GM23338 (cell line): Measurements from ENCODE around the gene AIFM2.

Experiments used
- CREB1 ChIP-seq: fragments of 250-450 bp; sonication (Bioruptor Pico); IDR thresholded peaks from 2 replicates; pipeline ENCODE4 v1.5.0; 2020; ENCODE audit warnings: low read depth, mild to moderate bottlenecking, moderate library complexity
- CTCF ChIP-seq, 2 experiments: fragments of 200-600 bp in 1 of 2; sonication (generic) in 1 of 2; conservative IDR thresholded peaks; 2 replicates each; pipeline versions ENCODE4 v1.5.1 to v1.6.1; 2016 to 2017; ENCODE audit warnings: antibody characterized with exemption in 2 of 2, low read depth in 2 of 2, mild to moderate bottlenecking in 2 of 2, moderate library complexity in 1 of 2
- ETS1 ChIP-seq: IDR thresholded peaks from 2 replicates; pipeline ENCODE4 v1.6.1; 2016; ENCODE audit warnings: antibody characterized with exemption
- EZH2 ChIP-seq: fragments of 200-600 bp; sonication (generic); IDR thresholded peaks from one replicate; pipeline ENCODE4 v1.8.0; 2017; ENCODE audit warnings: antibody characterized with exemption, mild to moderate bottlenecking, low read depth; ENCODE audit not compliant: unreplicated experiment
- EZH2phosphoT487 ChIP-seq: fragments of 200-600 bp; sonication (generic); IDR thresholded peaks from one replicate; pipeline ENCODE4 v1.8.1; 2018; ENCODE audit warnings: antibody characterized with exemption; ENCODE audit not compliant: unreplicated experiment
- JUNB ChIP-seq: IDR thresholded peaks from one replicate; pipeline ENCODE4 v1.6.1; 2016; ENCODE audit warnings: antibody characterized with exemption; ENCODE audit not compliant: unreplicated experiment
- POLR2AphosphoS5 ChIP-seq: IDR thresholded peaks from 2 replicates; pipeline ENCODE4 v1.6.1; 2016; ENCODE audit warnings: antibody characterized with exemption, low read depth
- REST ChIP-seq: IDR thresholded peaks from one replicate; pipeline ENCODE4 v1.6.1; 2018; ENCODE audit warnings: antibody characterized with exemption; ENCODE audit not compliant: unreplicated experiment
- STAT1 ChIP-seq: IDR thresholded peaks from one replicate; pipeline ENCODE4 v1.6.1; 2016; ENCODE audit warnings: antibody characterized with exemption; ENCODE audit not compliant: unreplicated experiment
- ZNF331 ChIP-seq: fragments of 250-450 bp; sonication (Bioruptor Pico); IDR thresholded peaks from 2 replicates; pipeline ENCODE4 v1.5.0; 2020; ENCODE audit warnings: low read depth, mild to moderate bottlenecking, moderate library complexity
- ZNF462 ChIP-seq: fragments of 250-450 bp; sonication (Bioruptor Pico); IDR thresholded peaks from 2 replicates; pipeline ENCODE4 v1.5.0; 2020; ENCODE audit warnings: mild to moderate bottlenecking, moderate library complexity

- TF ChIP-seq CTCF (conservative IDR thresholded peaks at IDR 0.05; ENCODE audit: low read depth in 2 of 2) (no peak), POLR2AphosphoS5 (no peak), ETS1 (no peak), EZH2 (no peak), EZH2phosphoT487 (no peak), JUNB (no peak), ZNF462 (CRISPR knock-in tag) (no peak), STAT1 (no peak), CREB1 (CRISPR knock-in tag) (no peak), REST (no peak), ZNF331 (CRISPR knock-in tag) (no peak)
Measured at GRCh38 chr10:70176441-70176840, 43.8 kb upstream of the AIFM2 start.
